Common myeloid progenitor, CD34-positive (primary cell): ENCODE data around the gene SUN1.

ENCODE experiments used
- CTCF ChIA-PET: fragments of 350-600 bp; sonication (Branson Sonifier 250); formaldehyde crosslinking; loops from one replicate; lab custom pipeline; 2021; ENCODE audit warnings: antibody characterized with exemption; lab: Charles Lee
- POLR2A ChIA-PET: fragments of 350-600 bp; sonication (Branson Sonifier 250); formaldehyde crosslinking; loops from one replicate; lab custom pipeline; 2021; ENCODE audit warnings: antibody characterized with exemption; lab: Charles Lee
- DNase-seq, 3 donors: peaks; one replicate each; pipeline versions ENCODE4 v3.0.0 to v3.0.0-alpha.2; 2013
- H3K27ac ChIP-seq, 2 experiments: 1 replicate in 1 of 2; 2 replicates in 1 of 2; pipeline ENCODE4 v1.7.0; 2013; ENCODE audit warnings: inconsistent platforms in 2 of 2, low read length in 2 of 2, mild to moderate bottlenecking in 2 of 2, low read depth in 1 of 2, moderate library complexity in 1 of 2; ENCODE audit not compliant: severe bottlenecking in 2 of 2, insufficient read depth in 1 of 2, poor library complexity in 1 of 2
- H3K27me3 ChIP-seq, 5 experiments: replicated peaks in 2 of 5; 1 replicate in 3 of 5; 2 replicates in 2 of 5; pipeline versions ENCODE4 v1.6.1 to v1.7.0; 2013; ENCODE audit warnings: low read length in 4 of 5, mild to moderate bottlenecking in 2 of 5, moderate library complexity in 2 of 5, inconsistent platforms in 1 of 5; ENCODE audit not compliant: insufficient read depth in 5 of 5, control insufficient read depth in 4 of 5
- H3K36me3 ChIP-seq, 4 experiments: 1 replicate in 2 of 4; 2 replicates in 2 of 4; pipeline versions ENCODE4 v1.6.1 to v1.7.0; 2013; ENCODE audit warnings: low read length in 3 of 4, control low read depth in 1 of 4, mild to moderate bottlenecking in 1 of 4; ENCODE audit not compliant: control insufficient read depth in 4 of 4, insufficient read depth in 4 of 4
- H3K4me1 ChIP-seq, 4 experiments: 1 replicate in 3 of 4; 2 replicates in 1 of 4; pipeline versions ENCODE4 v1.6.1 to v1.7.1; 2013; ENCODE audit warnings: low read length in 3 of 4, mild to moderate bottlenecking in 3 of 4, control low read depth in 1 of 4, inconsistent platforms in 1 of 4, moderate library complexity in 1 of 4; ENCODE audit not compliant: control insufficient read depth in 4 of 4, insufficient read depth in 4 of 4; ENCODE audit errors: control extremely low read depth in 1 of 4
- H3K4me3 ChIP-seq, 7 experiments: 1 replicate in 4 of 7; 2 replicates in 3 of 7; pipeline versions ENCODE4 v1.5.1 to v1.7.0; 2013; ENCODE audit warnings: mild to moderate bottlenecking in 7 of 7, low read length in 6 of 7, moderate library complexity in 6 of 7, inconsistent platforms in 2 of 7, low read depth in 2 of 7, control low read depth in 1 of 7; ENCODE audit not compliant: insufficient read depth in 4 of 7, control insufficient read depth in 1 of 7; ENCODE audit errors: extremely low read depth in 1 of 7
- H3K9me3 ChIP-seq, 5 experiments: 1 replicate in 4 of 5; 2 replicates in 1 of 5; pipeline versions ENCODE4 v1.6.1 to v1.7.1; 2013; ENCODE audit warnings: low read length in 4 of 5, mild to moderate bottlenecking in 2 of 5, inconsistent platforms in 1 of 5, low read depth in 1 of 5, moderate library complexity in 1 of 5; ENCODE audit not compliant: control insufficient read depth in 4 of 5, insufficient read depth in 2 of 5; ENCODE audit errors: control extremely low read depth in 1 of 5
- WGBS: methylation state at CpG from one replicate; pipeline ENCODE4 v1.1.5; 2013; ENCODE audit not compliant: insufficient coverage; 5-methylcytosine and 5-hydroxymethylcytosine counted together

Gene SUN1

GRCh38 chr7:914521-915194 is 82.4 kb downstream of the SUN1 start:
- CTCF ChIA-PET: no interaction called here
- POLR2A ChIA-PET: no interaction called here

DNA sequence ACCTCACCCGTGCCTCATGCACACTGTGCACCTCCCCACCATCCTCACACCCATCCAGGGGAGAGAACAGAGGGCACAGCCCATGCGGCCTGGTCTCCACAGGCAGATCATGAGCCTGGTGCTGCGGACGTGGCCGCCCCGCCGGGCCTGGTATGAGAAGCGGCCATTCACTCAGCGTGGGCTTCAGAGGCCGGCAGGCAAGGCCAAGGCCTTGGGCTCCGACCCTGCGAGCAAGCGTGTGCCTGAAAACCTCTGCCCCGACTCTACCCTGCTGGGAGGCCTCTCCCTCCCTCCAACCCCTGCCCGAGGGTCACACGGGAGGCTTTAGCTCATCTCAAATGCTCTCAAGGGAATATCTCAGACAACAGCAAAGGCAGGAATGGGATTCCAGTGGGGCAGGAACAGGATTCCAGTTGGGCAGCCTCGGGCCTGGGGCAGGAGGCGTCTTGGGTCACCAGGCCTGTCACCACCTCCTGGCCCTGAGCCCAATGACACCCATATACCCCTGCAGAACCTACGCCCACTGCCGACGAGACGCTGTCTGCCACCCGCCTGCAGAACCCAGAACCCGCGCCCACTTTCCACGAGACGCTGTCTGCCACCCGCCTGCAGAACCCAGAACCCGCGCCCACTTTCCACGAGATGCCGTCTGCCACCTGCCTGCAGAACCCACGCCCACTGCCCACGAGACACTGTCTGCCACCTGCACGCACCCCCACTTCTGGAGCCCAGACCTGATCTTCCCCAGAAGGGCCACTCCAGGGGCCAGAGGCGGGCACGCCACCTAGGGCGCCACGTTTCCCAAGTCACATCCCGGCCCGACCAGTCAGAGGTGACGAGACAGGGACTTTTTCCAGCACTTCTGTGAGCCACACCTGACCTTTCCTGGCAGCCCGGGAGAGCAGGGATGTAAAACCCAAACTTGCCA is 83.3 kb downstream of the SUN1 start:
- DNase-seq: no peak
- Histone ChIP-seq H3K27me3 (peaks cover 0 to 4% (median 0%) of the 10 kb centered on the region in 5 experiments), H3K27ac (no peak overlapping the region), H3K36me3 (no peaks in the 10 kb centered on the region), H3K9me3 (no peaks in the 10 kb centered on the region), H3K4me3 (no peak overlapping the region), H3K4me1 (peaks cover 0 to 13% (median 8%) of the 10 kb centered on the region in 4 experiments)
- ChIA-PET POLR2A (no interaction called here), CTCF (no interaction called here)
- WGBS: 97% methylated on average over 39 of the region's 43 CpGs

More at GRCh38 chr7:914521-915194, 82.4 kb downstream of the SUN1 start:
- 96% methylated on average over 16 of the region's 16 CpGs for WGBS
- Histone ChIP-seq H3K27ac (no peak overlapping the region), H3K9me3 (no peaks in the 10 kb centered on the region), H3K4me1 (peaks cover 0 to 21% (median 16%) of the 10 kb centered on the region in 4 experiments), H3K27me3 (peaks cover 0 to 7% (median 0%) of the 10 kb centered on the region in 5 experiments), H3K36me3 (no peaks in the 10 kb centered on the region), H3K4me3 (no peak overlapping the region)
- no peak for DNase-seq

- no peak for DNase-seq
- no peak overlapping the region for H3K4me3 ChIP-seq
- H3K27ac ChIP-seq: no peak overlapping the region
- CTCF ChIA-PET: no interaction called here
- POLR2A ChIA-PET: no interaction called here
- no peaks in the 10 kb centered on the region for H3K36me3 ChIP-seq
- H3K27me3 ChIP-seq: no peaks in the 10 kb centered on the region
- WGBS: 92% methylated on average over 8 of the region's 17 CpGs
- peaks cover 0 to 14% (median 10%) of the 10 kb centered on the region in 4 experiments for H3K4me1 ChIP-seq
- H3K9me3 ChIP-seq: no peaks in the 10 kb centered on the region
Measured at GRCh38 chr7:916291-916941, 84.1 kb downstream of the SUN1 start.

- no peak overlapping the region for H3K4me3 ChIP-seq
- no peaks in the 10 kb centered on the region for H3K9me3 ChIP-seq
- no peak overlapping the region for H3K27ac ChIP-seq
- no peaks in the 10 kb centered on the region for H3K27me3 ChIP-seq
- WGBS: 96% methylated on average over 25 of the region's 33 CpGs
- POLR2A ChIA-PET: no interaction called here
- no peaks in the 10 kb centered on the region for H3K36me3 ChIP-seq
- CTCF ChIA-PET: interaction anchor here (1.4 to 1.8 kb wide), 2 partner anchors 8 to 44 kb away, joined by 3 to 9 read pairs; no protein-coding TSS in a partner anchor
- no peak for DNase-seq
- peaks cover 0 to 21% (median 20%) of the 10 kb centered on the region in 4 experiments for H3K4me1 ChIP-seq
Measured at GRCh38 chr7:917255-918117, 85.2 kb downstream of the SUN1 start.

DNA sequence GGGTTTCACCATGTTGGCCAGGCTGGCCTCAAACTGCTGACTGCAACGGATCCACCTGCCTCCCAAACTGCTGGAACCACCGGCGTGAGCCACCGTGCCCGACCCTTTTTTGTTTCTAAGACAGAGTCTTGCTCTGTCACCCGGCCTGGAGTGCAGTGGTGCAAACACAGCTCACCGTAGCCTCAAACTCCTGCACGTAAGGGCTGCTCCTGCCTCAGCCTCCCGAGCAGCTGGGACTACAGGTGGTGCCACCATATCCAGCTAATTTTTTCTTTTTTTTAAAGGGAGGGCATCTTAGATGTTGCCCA is 85.8 kb downstream of the SUN1 start:
- H3K9me3 ChIP-seq: no peaks in the 10 kb centered on the region
- ChIA-PET CTCF (interaction anchor here (1.4 to 1.8 kb wide), 2 partner anchors 9 to 43 kb away, joined by 3 to 9 read pairs; no protein-coding TSS in a partner anchor), POLR2A (no interaction called here)
- no peak overlapping the region for H3K27ac ChIP-seq
- H3K27me3 ChIP-seq: no peaks in the 10 kb centered on the region
- no peaks in the 10 kb centered on the region for H3K36me3 ChIP-seq
- H3K4me1 ChIP-seq: peaks cover 0 to 27% (median 26%) of the 10 kb centered on the region in 4 experiments
- H3K4me3 ChIP-seq: no peak overlapping the region
- WGBS: 98% methylated on average over 7 of the region's 9 CpGs
- no peak for DNase-seq

DNA sequence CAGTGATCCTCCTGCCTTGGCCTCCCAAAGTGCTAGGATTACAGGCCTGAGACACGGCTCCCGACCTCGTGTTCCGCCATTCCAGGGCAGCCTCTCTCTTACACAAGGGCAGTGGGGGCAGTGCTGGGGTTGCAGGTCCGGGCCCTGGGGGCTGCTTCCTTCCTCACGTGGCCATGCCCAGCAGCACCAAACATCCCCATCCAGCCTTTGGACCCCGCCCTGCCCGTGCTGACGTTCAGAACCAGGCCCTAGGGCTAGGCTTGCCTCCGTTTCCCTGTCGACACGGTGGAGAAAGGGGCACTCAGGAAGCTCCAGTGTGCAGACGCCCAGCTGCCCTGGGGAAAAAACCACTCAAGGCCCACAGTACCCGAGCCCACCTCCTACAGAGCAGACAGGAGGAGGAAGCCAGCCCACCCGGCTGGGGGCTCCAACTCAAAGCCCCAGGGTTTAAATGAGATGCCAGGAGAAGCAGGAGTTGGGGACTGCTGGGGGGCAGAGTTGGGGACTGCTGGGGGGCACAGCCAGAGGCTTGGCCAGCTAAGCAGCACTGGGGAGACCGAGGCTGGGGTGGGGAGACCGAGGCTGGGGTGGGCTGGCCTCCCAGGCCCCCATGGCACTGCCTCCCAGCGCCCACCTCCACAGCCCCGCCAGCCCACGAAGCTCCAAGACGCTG is 86.3 kb downstream of the SUN1 start:
- H3K4me3 ChIP-seq: no peak overlapping the region
- no peak overlapping the region for H3K27ac ChIP-seq
- ChIA-PET CTCF (interaction anchor here (1.4 to 1.8 kb wide), 2 partner anchors 9 to 43 kb away, joined by 3 to 9 read pairs; no protein-coding TSS in a partner anchor), POLR2A (no interaction called here)
- H3K4me1 ChIP-seq: peaks cover 0 to 31% (median 30%) of the 10 kb centered on the region in 4 experiments
- H3K9me3 ChIP-seq: no peaks in the 10 kb centered on the region
- 92% methylated on average over 18 of the region's 21 CpGs for WGBS
- H3K36me3 ChIP-seq: no peaks in the 10 kb centered on the region
- no peak for DNase-seq
- H3K27me3 ChIP-seq: no peaks in the 10 kb centered on the region
